GM23338 (cell line): Measurements from ENCODE around the gene SLC2A1. TPM values are rescaled to one million over a fixed set of nuclear protein-coding genes. Genes with fewer than 3 reads are reported as not detected.

ENCODE experiments used
- ATAC-seq: fragments of 200-7000 bp; cut with Tn5 transposase; 3 replicates; pipeline ENCODE4 v1.9.1; 2020
- DNase-seq: peaks from one replicate; pipeline ENCODE4 v3.0.0-alpha.2; 2015; ENCODE audit warnings: low spot score
- H2AFZ ChIP-seq: fragments of 200-600 bp; sonication (generic); 2 replicates; pipeline ENCODE4 v1.8.0; 2016; ENCODE audit warnings: antibody characterized with exemption, mild to moderate bottlenecking, moderate library complexity
- H3F3A ChIP-seq: fragments of 200-600 bp; sonication (generic); replicated peaks from 2 replicates; pipeline ENCODE4 v1.8.0; 2017; ENCODE audit warnings: antibody characterized with exemption, mixed run types, low read depth
- H3K27ac ChIP-seq: fragments of 200-600 bp; sonication (generic); 2 replicates; pipeline ENCODE4 v1.6.1; 2016; ENCODE audit warnings: low read depth
- H3K27me3 ChIP-seq: fragments of 200-600 bp; sonication (generic); 2 replicates; pipeline ENCODE4 v1.8.0; 2016; ENCODE audit warnings: mild to moderate bottlenecking, mixed run types, moderate library complexity; ENCODE audit not compliant: insufficient read depth
- H3K36me3 ChIP-seq: fragments of 200-600 bp; sonication (generic); 2 replicates; pipeline ENCODE4 v1.8.0; 2016; ENCODE audit warnings: mild to moderate bottlenecking; ENCODE audit not compliant: insufficient read depth
- H3K4me1 ChIP-seq: fragments of 200-600 bp; sonication (generic); 2 replicates; pipeline ENCODE4 v1.8.0; 2016; ENCODE audit warnings: mild to moderate bottlenecking, moderate library complexity; ENCODE audit not compliant: insufficient read depth
- H3K4me2 ChIP-seq: fragments of 200-600 bp; sonication (generic); 2 replicates; pipeline ENCODE4 v1.7.1; 2017; ENCODE audit warnings: mixed run types
- H3K4me3 ChIP-seq: fragments of 200-600 bp; sonication (generic); 2 replicates; pipeline ENCODE4 v1.6.1; 2016; ENCODE audit warnings: mixed run types
- H3K79me2 ChIP-seq: fragments of 200-600 bp; sonication (generic); replicated peaks from 2 replicates; pipeline ENCODE4 v1.8.0; 2017; ENCODE audit warnings: mild to moderate bottlenecking; ENCODE audit not compliant: insufficient read depth
- H3K9me2 ChIP-seq: fragments of 200-600 bp; sonication (generic); 2 replicates; pipeline ENCODE4 v1.8.0; 2017; ENCODE audit not compliant: insufficient read depth
- H4K20me1 ChIP-seq: fragments of 200-600 bp; sonication (generic); replicated peaks from 2 replicates; pipeline ENCODE4 v1.8.0; 2017; ENCODE audit warnings: mild to moderate bottlenecking; ENCODE audit not compliant: insufficient read depth
- H3K27ac Mint-ChIP-seq: 2 replicates; pipeline ENCODE4 v1.8.0; 2020; ENCODE audit warnings: inconsistent platforms, mild to moderate bottlenecking, moderate library complexity, mixed read lengths
- H3K27me3 Mint-ChIP-seq: 3 replicates; pipeline ENCODE4 v1.8.0; 2022; ENCODE audit warnings: low read depth, mild to moderate bottlenecking, moderate library complexity, mixed read lengths, inconsistent platforms; ENCODE audit not compliant: insufficient read depth, poor library complexity
- H3K36me3 Mint-ChIP-seq: 3 replicates; pipeline ENCODE4 v1.8.0; 2021; ENCODE audit warnings: low read depth, mild to moderate bottlenecking, inconsistent platforms, moderate library complexity, mixed read lengths
- H3K4me1 Mint-ChIP-seq: 3 replicates; pipeline ENCODE4 v1.8.0; 2020; ENCODE audit warnings: mild to moderate bottlenecking, inconsistent platforms, mixed read lengths
- H3K4me3 Mint-ChIP-seq: 3 replicates; pipeline ENCODE4 v1.8.0; 2021; ENCODE audit warnings: moderate library complexity, mild to moderate bottlenecking, inconsistent platforms, mixed read lengths
- H3K9me3 Mint-ChIP-seq: 3 replicates; pipeline ENCODE4 v1.8.0; 2020; ENCODE audit warnings: moderate library complexity, mild to moderate bottlenecking, inconsistent platforms, mixed read lengths
- CREB1 ChIP-seq: fragments of 250-450 bp; sonication (Bioruptor Pico); IDR thresholded peaks from 2 replicates; pipeline ENCODE4 v1.5.0; 2020; ENCODE audit warnings: low read depth, mild to moderate bottlenecking, moderate library complexity
- EZH2 ChIP-seq: fragments of 200-600 bp; sonication (generic); IDR thresholded peaks from one replicate; pipeline ENCODE4 v1.8.0; 2017; ENCODE audit warnings: antibody characterized with exemption, mild to moderate bottlenecking, low read depth; ENCODE audit not compliant: unreplicated experiment
- EZH2phosphoT487 ChIP-seq: fragments of 200-600 bp; sonication (generic); IDR thresholded peaks from one replicate; pipeline ENCODE4 v1.8.1; 2018; ENCODE audit warnings: antibody characterized with exemption; ENCODE audit not compliant: unreplicated experiment
- JUNB ChIP-seq: IDR thresholded peaks from one replicate; pipeline ENCODE4 v1.6.1; 2016; ENCODE audit warnings: antibody characterized with exemption; ENCODE audit not compliant: unreplicated experiment
- NANOG ChIP-seq: IDR thresholded peaks from 2 replicates; pipeline ENCODE4 v1.6.1; 2016; ENCODE audit warnings: antibody characterized with exemption, borderline replicate concordance
- POLR2AphosphoS5 ChIP-seq: IDR thresholded peaks from 2 replicates; pipeline ENCODE4 v1.6.1; 2016; ENCODE audit warnings: antibody characterized with exemption, low read depth
- STAT1 ChIP-seq: IDR thresholded peaks from one replicate; pipeline ENCODE4 v1.6.1; 2016; ENCODE audit warnings: antibody characterized with exemption; ENCODE audit not compliant: unreplicated experiment
- ZNF114 ChIP-seq: fragments of 250-450 bp; sonication (Bioruptor Pico); IDR thresholded peaks from 2 replicates; pipeline ENCODE4 v1.5.0; 2020; ENCODE audit warnings: mild to moderate bottlenecking, moderate library complexity
- ZNF331 ChIP-seq: fragments of 250-450 bp; sonication (Bioruptor Pico); IDR thresholded peaks from 2 replicates; pipeline ENCODE4 v1.5.0; 2020; ENCODE audit warnings: low read depth, mild to moderate bottlenecking, moderate library complexity
- polyA plus RNA-seq: library from polyadenylated mRNA; unstranded; fragments of >200 nt; fragmentation: Nextera tagmentation; extraction: Ambion mirVana; gene quantifications from 2 replicates; pipeline ENCODE4 v1.2.1, GENCODE V29; 2016
- total RNA-seq: library from RNA; depleted of rRNA; stranded (reverse); fragments of >200 nt; shearing (Covaris generic); gene quantifications from 2 replicates; pipeline ENCODE4 v1.2.3, GENCODE V29; 2014
- TF ChIP-seq, protein P1 (sequence below), 2 experiments: fragments of 200-600 bp in 1 of 2; sonication (generic) in 1 of 2; conservative IDR thresholded peaks; 2 replicates each; pipeline versions ENCODE4 v1.5.1 to v1.6.1; 2016 to 2017; ENCODE audit warnings: antibody characterized with exemption in 2 of 2, low read depth in 2 of 2, mild to moderate bottlenecking in 2 of 2, moderate library complexity in 1 of 2
- TF ChIP-seq, protein P2 (sequence below): fragments of 250-450 bp; sonication (Bioruptor Pico); IDR thresholded peaks from 2 replicates; pipeline ENCODE4 v1.5.0; 2020; ENCODE audit warnings: mild to moderate bottlenecking, moderate library complexity
- TF ChIP-seq, protein P3 (sequence below): IDR thresholded peaks from 2 replicates; pipeline ENCODE4 v1.6.1; 2016; ENCODE audit warnings: antibody characterized with exemption

Gene SLC2A1
- total and polyA plus RNA-seq, 2 experiments from 2014 or later: 66.1 to 305 TPM

DNA sequence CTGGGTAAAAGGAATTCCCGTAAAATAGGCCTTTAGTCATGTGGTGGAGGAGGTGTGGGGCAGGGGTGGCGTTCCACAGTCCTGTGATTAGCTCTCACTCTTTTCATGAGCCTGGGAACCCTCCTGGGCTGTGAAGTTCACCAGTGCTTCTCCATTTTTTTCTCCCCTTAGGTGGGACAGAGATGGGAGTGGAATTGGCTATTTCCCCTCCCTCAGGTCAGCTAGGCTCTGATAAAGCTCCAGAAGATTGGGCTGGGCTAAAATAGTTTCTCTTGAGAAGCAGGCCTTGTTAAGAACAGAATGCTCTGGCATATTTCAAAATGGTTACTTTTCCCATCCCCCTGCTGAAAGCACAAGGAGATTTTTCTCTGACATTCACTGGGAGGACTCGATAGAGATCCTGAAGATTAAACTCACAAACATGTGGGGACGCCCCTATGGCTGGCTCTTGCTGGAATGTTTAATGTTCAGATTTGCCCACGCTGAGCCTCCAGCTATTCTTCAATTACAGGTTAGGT is 33.4 kb upstream of the SLC2A1 start:
- Mint-ChIP-seq H3K27ac (no peak overlapping the region), H3K27me3 (peaks cover 3% of the 10 kb centered on the region), H3K4me3 (no peak overlapping the region), H3K9me3 (no peaks in the 10 kb centered on the region), H3K36me3 (no peaks in the 10 kb centered on the region), H3K4me1 (peaks cover 30% of the 10 kb centered on the region)
- ATAC-seq (no peak), DNase-seq (no peak)
- TF ChIP-seq STAT1 (no peak), POLR2AphosphoS5 (no peak)
- H3K4me3 ChIP-seq: no peak overlapping the region
- no peak overlapping the region for H2AFZ ChIP-seq
- no peaks in the 10 kb centered on the region for H3K27me3 ChIP-seq
- H3F3A ChIP-seq: no peaks in the 10 kb centered on the region; the same call in 1 of the 2 replicates
- no peaks in the 10 kb centered on the region for H3K36me3 ChIP-seq
- peaks cover 8% of the 10 kb centered on the region; the same call in 1 of the 2 replicates for H3K4me1 ChIP-seq
- no peaks in the 10 kb centered on the region for H3K79me2 ChIP-seq
- H3K4me2 ChIP-seq: no peak overlapping the region
- H3K9me2 ChIP-seq: no peaks in the 10 kb centered on the region
- peak overlapping the region; percentile 69; the same call in 1 of the 2 replicates for H3K27ac ChIP-seq
- no peaks in the 10 kb centered on the region for H4K20me1 ChIP-seq

DNA sequence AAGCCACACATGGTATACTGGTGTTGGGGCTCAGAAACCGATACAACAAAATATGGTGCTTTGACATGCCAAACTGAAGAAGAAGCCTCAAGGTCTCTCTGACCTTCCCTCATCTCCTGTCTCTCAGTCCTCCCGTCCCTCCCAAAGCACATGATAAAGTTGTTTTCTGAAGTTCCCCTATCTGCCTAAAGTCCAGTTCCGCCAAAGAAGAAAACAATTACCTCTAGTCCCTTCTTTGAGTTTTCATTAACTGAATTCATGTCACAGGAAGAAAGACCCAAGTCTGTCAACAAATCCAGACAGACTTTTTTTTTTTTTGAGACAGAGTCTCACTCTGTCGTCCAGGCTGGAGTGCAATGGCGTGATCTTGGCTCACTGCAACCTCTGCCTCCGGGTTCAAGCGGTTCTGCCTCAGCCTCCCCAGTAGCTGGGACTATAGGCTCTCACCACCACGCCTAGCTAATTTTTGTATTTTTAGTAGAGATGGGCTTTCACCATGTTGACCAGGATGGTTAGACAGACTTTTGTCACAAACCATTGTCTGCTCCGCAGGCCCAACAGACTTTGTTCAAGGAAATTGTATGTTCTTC is 32.2 kb upstream of the SLC2A1 start:
- H3K4me1 ChIP-seq: no peaks in the 10 kb centered on the region
- no peaks in the 10 kb centered on the region for H3K36me3 ChIP-seq
- H3K27ac ChIP-seq: no peak overlapping the region
- no peak overlapping the region for H3K4me3 ChIP-seq
- Mint-ChIP-seq H3K4me3 (no peak overlapping the region), H3K36me3 (no peaks in the 10 kb centered on the region), H3K27ac (0 out of 2 replicates have a peak overlapping the region, but pooled peaks have one; percentile 12), H3K9me3 (no peaks in the 10 kb centered on the region), H3K4me1 (peaks cover 22% of the 10 kb centered on the region), H3K27me3 (peaks cover 5% of the 10 kb centered on the region)
- no peaks in the 10 kb centered on the region for H3K27me3 ChIP-seq
- H3F3A ChIP-seq: no peaks in the 10 kb centered on the region; the same call in 1 of the 2 replicates
- H3K4me2 ChIP-seq: no peak overlapping the region
- ATAC-seq (no peak), DNase-seq (no peak)
- H2AFZ ChIP-seq: no peak overlapping the region
- no peaks in the 10 kb centered on the region for H4K20me1 ChIP-seq
- H3K9me2 ChIP-seq: no peaks in the 10 kb centered on the region
- H3K79me2 ChIP-seq: no peaks in the 10 kb centered on the region
- TF ChIP-seq NANOG (no peak), CREB1 (no peak), ZNF114 (no peak), POLR2AphosphoS5 (no peak), JUNB (no peak), EZH2phosphoT487 (no peak), ZNF331 (CRISPR knock-in tag) (no peak), STAT1 (no peak), EZH2 (no peak)
- TF ChIP-seq, protein P1, sequence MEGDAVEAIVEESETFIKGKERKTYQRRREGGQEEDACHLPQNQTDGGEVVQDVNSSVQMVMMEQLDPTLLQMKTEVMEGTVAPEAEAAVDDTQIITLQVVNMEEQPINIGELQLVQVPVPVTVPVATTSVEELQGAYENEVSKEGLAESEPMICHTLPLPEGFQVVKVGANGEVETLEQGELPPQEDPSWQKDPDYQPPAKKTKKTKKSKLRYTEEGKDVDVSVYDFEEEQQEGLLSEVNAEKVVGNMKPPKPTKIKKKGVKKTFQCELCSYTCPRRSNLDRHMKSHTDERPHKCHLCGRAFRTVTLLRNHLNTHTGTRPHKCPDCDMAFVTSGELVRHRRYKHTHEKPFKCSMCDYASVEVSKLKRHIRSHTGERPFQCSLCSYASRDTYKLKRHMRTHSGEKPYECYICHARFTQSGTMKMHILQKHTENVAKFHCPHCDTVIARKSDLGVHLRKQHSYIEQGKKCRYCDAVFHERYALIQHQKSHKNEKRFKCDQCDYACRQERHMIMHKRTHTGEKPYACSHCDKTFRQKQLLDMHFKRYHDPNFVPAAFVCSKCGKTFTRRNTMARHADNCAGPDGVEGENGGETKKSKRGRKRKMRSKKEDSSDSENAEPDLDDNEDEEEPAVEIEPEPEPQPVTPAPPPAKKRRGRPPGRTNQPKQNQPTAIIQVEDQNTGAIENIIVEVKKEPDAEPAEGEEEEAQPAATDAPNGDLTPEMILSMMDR (conservative IDR thresholded peaks at IDR 0.05; ENCODE audit: low read depth in 2 of 2): no peak
- TF ChIP-seq, protein P2, sequence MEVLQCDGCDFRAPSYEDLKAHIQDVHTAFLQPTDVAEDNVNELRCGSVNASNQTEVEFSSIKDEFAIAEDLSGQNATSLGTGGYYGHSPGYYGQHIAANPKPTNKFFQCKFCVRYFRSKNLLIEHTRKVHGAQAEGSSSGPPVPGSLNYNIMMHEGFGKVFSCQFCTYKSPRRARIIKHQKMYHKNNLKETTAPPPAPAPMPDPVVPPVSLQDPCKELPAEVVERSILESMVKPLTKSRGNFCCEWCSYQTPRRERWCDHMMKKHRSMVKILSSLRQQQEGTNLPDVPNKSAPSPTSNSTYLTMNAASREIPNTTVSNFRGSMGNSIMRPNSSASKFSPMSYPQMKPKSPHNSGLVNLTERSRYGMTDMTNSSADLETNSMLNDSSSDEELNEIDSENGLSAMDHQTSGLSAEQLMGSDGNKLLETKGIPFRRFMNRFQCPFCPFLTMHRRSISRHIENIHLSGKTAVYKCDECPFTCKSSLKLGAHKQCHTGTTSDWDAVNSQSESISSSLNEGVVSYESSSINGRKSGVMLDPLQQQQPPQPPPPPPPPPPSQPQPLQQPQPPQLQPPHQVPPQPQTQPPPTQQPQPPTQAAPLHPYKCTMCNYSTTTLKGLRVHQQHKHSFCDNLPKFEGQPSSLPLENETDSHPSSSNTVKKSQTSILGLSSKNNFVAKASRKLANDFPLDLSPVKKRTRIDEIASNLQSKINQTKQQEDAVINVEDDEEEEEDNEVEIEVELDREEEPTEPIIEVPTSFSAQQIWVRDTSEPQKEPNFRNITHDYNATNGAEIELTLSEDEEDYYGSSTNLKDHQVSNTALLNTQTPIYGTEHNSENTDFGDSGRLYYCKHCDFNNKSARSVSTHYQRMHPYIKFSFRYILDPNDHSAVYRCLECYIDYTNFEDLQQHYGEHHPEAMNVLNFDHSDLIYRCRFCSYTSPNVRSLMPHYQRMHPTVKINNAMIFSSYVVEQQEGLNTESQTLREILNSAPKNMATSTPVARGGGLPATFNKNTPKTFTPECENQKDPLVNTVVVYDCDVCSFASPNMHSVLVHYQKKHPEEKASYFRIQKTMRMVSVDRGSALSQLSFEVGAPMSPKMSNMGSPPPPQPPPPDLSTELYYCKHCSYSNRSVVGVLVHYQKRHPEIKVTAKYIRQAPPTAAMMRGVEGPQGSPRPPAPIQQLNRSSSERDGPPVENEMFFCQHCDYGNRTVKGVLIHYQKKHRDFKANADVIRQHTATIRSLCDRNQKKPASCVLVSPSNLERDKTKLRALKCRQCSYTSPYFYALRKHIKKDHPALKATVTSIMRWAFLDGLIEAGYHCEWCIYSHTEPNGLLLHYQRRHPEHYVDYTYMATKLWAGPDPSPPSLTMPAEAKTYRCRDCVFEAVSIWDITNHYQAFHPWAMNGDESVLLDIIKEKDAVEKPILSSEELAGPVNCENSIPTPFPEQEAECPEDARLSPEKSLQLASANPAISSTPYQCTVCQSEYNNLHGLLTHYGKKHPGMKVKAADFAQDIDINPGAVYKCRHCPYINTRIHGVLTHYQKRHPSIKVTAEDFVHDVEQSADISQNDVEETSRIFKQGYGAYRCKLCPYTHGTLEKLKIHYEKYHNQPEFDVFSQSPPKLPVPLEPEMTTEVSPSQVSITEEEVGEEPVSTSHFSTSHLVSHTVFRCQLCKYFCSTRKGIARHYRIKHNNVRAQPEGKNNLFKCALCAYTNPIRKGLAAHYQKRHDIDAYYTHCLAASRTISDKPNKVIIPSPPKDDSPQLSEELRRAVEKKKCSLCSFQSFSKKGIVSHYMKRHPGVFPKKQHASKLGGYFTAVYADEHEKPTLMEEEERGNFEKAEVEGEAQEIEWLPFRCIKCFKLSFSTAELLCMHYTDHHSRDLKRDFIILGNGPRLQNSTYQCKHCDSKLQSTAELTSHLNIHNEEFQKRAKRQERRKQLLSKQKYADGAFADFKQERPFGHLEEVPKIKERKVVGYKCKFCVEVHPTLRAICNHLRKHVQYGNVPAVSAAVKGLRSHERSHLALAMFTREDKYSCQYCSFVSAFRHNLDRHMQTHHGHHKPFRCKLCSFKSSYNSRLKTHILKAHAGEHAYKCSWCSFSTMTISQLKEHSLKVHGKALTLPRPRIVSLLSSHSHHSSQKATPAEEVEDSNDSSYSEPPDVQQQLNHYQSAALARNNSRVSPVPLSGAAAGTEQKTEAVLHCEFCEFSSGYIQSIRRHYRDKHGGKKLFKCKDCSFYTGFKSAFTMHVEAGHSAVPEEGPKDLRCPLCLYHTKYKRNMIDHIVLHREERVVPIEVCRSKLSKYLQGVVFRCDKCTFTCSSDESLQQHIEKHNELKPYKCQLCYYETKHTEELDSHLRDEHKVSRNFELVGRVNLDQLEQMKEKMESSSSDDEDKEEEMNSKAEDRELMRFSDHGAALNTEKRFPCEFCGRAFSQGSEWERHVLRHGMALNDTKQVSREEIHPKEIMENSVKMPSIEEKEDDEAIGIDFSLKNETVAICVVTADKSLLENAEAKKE: no peak
- TF ChIP-seq, protein P3, sequence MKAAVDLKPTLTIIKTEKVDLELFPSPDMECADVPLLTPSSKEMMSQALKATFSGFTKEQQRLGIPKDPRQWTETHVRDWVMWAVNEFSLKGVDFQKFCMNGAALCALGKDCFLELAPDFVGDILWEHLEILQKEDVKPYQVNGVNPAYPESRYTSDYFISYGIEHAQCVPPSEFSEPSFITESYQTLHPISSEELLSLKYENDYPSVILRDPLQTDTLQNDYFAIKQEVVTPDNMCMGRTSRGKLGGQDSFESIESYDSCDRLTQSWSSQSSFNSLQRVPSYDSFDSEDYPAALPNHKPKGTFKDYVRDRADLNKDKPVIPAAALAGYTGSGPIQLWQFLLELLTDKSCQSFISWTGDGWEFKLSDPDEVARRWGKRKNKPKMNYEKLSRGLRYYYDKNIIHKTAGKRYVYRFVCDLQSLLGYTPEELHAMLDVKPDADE: no peak
